Measurements from ENCODE around the gene CFAP70.

DNA sequence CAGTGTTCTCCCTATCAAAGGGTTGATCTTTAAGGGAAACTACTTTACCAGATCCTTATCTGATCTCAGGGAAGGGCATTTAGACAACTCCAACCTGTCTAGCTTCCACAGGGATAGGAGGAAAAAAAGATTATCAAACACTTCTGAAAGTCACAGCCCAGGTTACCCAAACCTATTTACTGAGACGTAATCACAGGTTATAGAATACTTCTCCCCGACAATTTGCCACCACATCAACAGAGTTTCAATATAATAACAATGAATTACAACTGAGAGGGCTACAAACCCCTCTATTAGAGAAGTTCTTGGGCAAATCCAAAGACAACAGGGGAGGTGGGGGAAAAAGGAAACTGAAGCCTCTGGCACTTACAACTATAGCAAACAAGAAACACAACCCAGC, 26.3 kb downstream of the CFAP70 start:
- TF ChIP-seq, protein P1, sequence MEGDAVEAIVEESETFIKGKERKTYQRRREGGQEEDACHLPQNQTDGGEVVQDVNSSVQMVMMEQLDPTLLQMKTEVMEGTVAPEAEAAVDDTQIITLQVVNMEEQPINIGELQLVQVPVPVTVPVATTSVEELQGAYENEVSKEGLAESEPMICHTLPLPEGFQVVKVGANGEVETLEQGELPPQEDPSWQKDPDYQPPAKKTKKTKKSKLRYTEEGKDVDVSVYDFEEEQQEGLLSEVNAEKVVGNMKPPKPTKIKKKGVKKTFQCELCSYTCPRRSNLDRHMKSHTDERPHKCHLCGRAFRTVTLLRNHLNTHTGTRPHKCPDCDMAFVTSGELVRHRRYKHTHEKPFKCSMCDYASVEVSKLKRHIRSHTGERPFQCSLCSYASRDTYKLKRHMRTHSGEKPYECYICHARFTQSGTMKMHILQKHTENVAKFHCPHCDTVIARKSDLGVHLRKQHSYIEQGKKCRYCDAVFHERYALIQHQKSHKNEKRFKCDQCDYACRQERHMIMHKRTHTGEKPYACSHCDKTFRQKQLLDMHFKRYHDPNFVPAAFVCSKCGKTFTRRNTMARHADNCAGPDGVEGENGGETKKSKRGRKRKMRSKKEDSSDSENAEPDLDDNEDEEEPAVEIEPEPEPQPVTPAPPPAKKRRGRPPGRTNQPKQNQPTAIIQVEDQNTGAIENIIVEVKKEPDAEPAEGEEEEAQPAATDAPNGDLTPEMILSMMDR (IDR thresholded peaks at IDR 0.05): no peak
- no peak for TF ChIP-seq EP300 (IDR thresholded peaks at IDR 0.05)

All from gastroesophageal sphincter (tissue), 3 donors.